Measurements from ENCODE around the gene KANSL1. TPM values are rescaled to one million over a fixed set of nuclear protein-coding genes. Genes with fewer than 3 reads are reported as not detected.

KANSL1 gene
- total RNA-seq, 1 experiment from 2014 or later: 72.7 TPM

DNA sequence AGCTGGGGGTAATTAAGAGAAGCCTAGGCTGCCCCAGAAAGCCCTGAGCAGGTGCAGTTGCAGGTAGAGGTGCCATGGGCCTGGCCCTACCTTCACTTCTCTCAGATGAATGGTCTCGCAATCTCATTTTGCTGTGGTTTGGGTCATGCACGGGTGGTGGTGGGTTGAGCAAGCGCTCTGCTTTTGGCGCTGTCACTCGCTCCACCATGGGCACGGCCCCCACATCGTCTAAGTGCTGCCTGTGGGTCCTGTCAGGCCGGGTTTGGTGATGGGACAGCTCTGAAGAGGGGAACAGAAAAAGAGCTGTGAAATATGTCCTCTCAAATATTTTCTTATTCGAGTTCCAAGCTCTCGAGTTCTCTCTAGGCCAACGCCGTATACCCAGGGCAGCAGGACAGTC lies 154.3 kb downstream of the KANSL1 start:
- peaks cover 82% of the 10 kb centered on the region for H3K36me3 Mint-ChIP-seq
- no peaks in the 10 kb centered on the region for H3K27me3 Mint-ChIP-seq (ENCODE audit: low read depth)
- H3K9me3 Mint-ChIP-seq: no peaks in the 10 kb centered on the region
- no peak overlapping the region for H3K4me3 Mint-ChIP-seq
- POLR2A ChIA-PET: no interaction called here
- no peak overlapping the region for H3K27ac Mint-ChIP-seq
- H3K4me1 Mint-ChIP-seq: peaks cover 1% of the 10 kb centered on the region; the same call in 1 of the 2 replicates
- no peak for ATAC-seq
- CTCF ChIA-PET: interaction anchor here (1.1 kb wide), 1 partner anchor 23 kb away, joined by 3 read pairs; no protein-coding TSS in a partner anchor
- no peak for TF ChIP-seq ZNF671 (CRISPR knock-in tag; IDR thresholded peaks at IDR 0.05)
- TF ChIP-seq TEAD1 (CRISPR knock-in tag; IDR thresholded peaks at IDR 0.05): no peak
- TF ChIP-seq CREB1 (CRISPR knock-in tag; IDR thresholded peaks at IDR 0.05): no peak
- TF ChIP-seq SMAD3 (CRISPR knock-in tag; IDR thresholded peaks at IDR 0.05; ENCODE audit: borderline replicate concordance): no peak
- TF ChIP-seq ARID4B (CRISPR knock-in tag; IDR thresholded peaks at IDR 0.05; ENCODE audit: borderline replicate concordance): no peak
- TF ChIP-seq ZNF423 (CRISPR knock-in tag; IDR thresholded peaks at IDR 0.05): no peak
- no peak for TF ChIP-seq NR2C2 (CRISPR knock-in tag; IDR thresholded peaks at IDR 0.05)
- no peak for TF ChIP-seq CTCF (IDR thresholded peaks at IDR 0.05)
- TF ChIP-seq TCF7 (CRISPR knock-in tag; IDR thresholded peaks at IDR 0.05; ENCODE audit: low read depth): no peak
- no peak for TF ChIP-seq ZNF416 (CRISPR knock-in tag; IDR thresholded peaks at IDR 0.05)
- no peak for TF ChIP-seq KAT7 (CRISPR knock-in tag; IDR thresholded peaks at IDR 0.05; ENCODE audit: borderline replicate concordance)
- no peak for TF ChIP-seq PRRX2 (CRISPR knock-in tag; IDR thresholded peaks at IDR 0.05)
- no peak for TF ChIP-seq TP53 (CRISPR knock-in tag; IDR thresholded peaks at IDR 0.05)
- TF ChIP-seq CREM (CRISPR knock-in tag; IDR thresholded peaks at IDR 0.05): no peak
- TF ChIP-seq ESRRA (CRISPR knock-in tag; IDR thresholded peaks at IDR 0.05; ENCODE audit: borderline replicate concordance): no peak
- no peak for DNase-seq (ENCODE audit: low spot score)

GRCh38 chr17:46038414-46038813 lies 154.8 kb downstream of the KANSL1 start:
- Mint-ChIP-seq H3K4me1 (no peaks in the 10 kb centered on the region), H3K4me3 (no peak overlapping the region), H3K27ac (no peak overlapping the region), H3K9me3 (no peaks in the 10 kb centered on the region), H3K36me3 (peaks cover 82% of the 10 kb centered on the region), H3K27me3 (ENCODE audit: low read depth) (no peaks in the 10 kb centered on the region)
- CTCF ChIA-PET: interaction anchor here (1.1 kb wide), 1 partner anchor 22 kb away, joined by 3 read pairs; no protein-coding TSS in a partner anchor
- no peak for DNase-seq (ENCODE audit: low spot score)
- ATAC-seq: no peak
- TF ChIP-seq CTCF (IDR thresholded peaks at IDR 0.05): no peak
- no peak for TF ChIP-seq ZNF219 (CRISPR knock-in tag; IDR thresholded peaks at IDR 0.05; ENCODE audit: borderline replicate concordance)
- TF ChIP-seq, protein P1, sequence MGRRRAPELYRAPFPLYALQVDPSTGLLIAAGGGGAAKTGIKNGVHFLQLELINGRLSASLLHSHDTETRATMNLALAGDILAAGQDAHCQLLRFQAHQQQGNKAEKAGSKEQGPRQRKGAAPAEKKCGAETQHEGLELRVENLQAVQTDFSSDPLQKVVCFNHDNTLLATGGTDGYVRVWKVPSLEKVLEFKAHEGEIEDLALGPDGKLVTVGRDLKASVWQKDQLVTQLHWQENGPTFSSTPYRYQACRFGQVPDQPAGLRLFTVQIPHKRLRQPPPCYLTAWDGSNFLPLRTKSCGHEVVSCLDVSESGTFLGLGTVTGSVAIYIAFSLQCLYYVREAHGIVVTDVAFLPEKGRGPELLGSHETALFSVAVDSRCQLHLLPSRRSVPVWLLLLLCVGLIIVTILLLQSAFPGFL (CRISPR knock-in tag; IDR thresholded peaks at IDR 0.05; ENCODE audit: borderline replicate concordance): no peak
- POLR2A ChIA-PET: interaction anchor here (0.7 kb wide), 1 partner anchor 40 kb away, joined by 11 read pairs; no protein-coding TSS in a partner anchor

Data from WTC11 (cell line).